GM19240 (cell line): Measurements from ENCODE around the gene OR6C65.
"Not testable (repeated sequence)": the region's sequence is repeated elsewhere in the genome, so short reads cannot be mapped to it uniquely, and the experiment has no call there.

Source experiments
- DNase-seq: peaks from one replicate; pipeline ENCODE4 v3.0.0; 2011; ENCODE audit warnings: low spot score; ENCODE audit not compliant: insufficient read length

The OR6C65 gene

GRCh38 chr12:55400229-55400628 lies at the start of gene OR6C65:
Gene OR6C65, plus strand, starts transcription at chr12:55400529. Its CDS starts 0 bp downstream, at chr12:55400529.
- no peak for DNase-seq

GRCh38 chr12:55355338-55355737 lies 45.0 kb upstream of the OR6C65 start:
- not testable (repeated sequence) for DNase-seq

- no peak for DNase-seq
Measured at GRCh38 chr12:55362675-55363074, 37.7 kb upstream of the OR6C65 start, which contains the start of gene OR6C75. Gene OR6C75, plus strand, starts transcription at chr12:55362975. Its CDS starts 2,136 bp downstream, at chr12:55365111.

- DNase-seq: no peak
Measured at GRCh38 chr12:55365086-55365485, 35.2 kb upstream of the OR6C65 start.

GRCh38 chr12:55372521-55372920 lies 27.8 kb upstream of the OR6C65 start:
- DNase-seq: no peak

- no peak for DNase-seq
Measured at GRCh38 chr12:55385891-55386290, 14.4 kb upstream of the OR6C65 start.

GRCh38 chr12:55392032-55392795 lies 8.1 kb upstream of the OR6C65 start:
- DNase-seq: no peak

- DNase-seq: no peak
Measured at GRCh38 chr12:55396326-55396725, 4.0 kb upstream of the OR6C65 start.

- DNase-seq: no peak
Measured at GRCh38 chr12:55407866-55408265, 7.5 kb downstream of the OR6C65 start.

GRCh38 chr12:55409133-55409532 lies 8.8 kb downstream of the OR6C65 start:
- DNase-seq: not testable (repeated sequence)

- not testable (repeated sequence) for DNase-seq
Measured at GRCh38 chr12:55412138-55412537, 11.8 kb downstream of the OR6C65 start.

GRCh38 chr12:55413498-55414388 lies 13.4 kb downstream of the OR6C65 start:
- not testable (repeated sequence) for DNase-seq

- DNase-seq: not testable (repeated sequence)
Measured at GRCh38 chr12:55414396-55414823, 14.1 kb downstream of the OR6C65 start.

- DNase-seq: not testable (repeated sequence)
Measured at GRCh38 chr12:55414889-55415288, 14.6 kb downstream of the OR6C65 start.

- DNase-seq: no peak
Measured at GRCh38 chr12:55416961-55417360, 16.6 kb downstream of the OR6C65 start.

- no peak for DNase-seq
Measured at GRCh38 chr12:55420307-55420962, 20.1 kb downstream of the OR6C65 start.

- DNase-seq: no peak
Measured at GRCh38 chr12:55425954-55426353, 25.6 kb downstream of the OR6C65 start, which contains the start of gene OR6C76. Gene OR6C76, plus strand, starts transcription at chr12:55426254. Its CDS starts 0 bp downstream, at chr12:55426254.

GRCh38 chr12:55428331-55429243 lies 28.3 kb downstream of the OR6C65 start:
- DNase-seq: no peak

GRCh38 chr12:55441233-55441632 lies 40.9 kb downstream of the OR6C65 start:
- DNase-seq: not testable (repeated sequence)

- DNase-seq: no peak
Measured at GRCh38 chr12:55443776-55444175, 43.4 kb downstream of the OR6C65 start, which contains the start of gene OR6C2. Gene OR6C2, plus strand, starts transcription at chr12:55444076. Its CDS starts 8,138 bp downstream, at chr12:55452214.
